ACC112 (cell line): ENCODE data around the gene ZCCHC10.
"Not testable (repeated sequence)": the region's sequence is repeated elsewhere in the genome, so short reads cannot be mapped to it uniquely, and the experiment has no call there.

Experiments
- H2AFZ ChIP-seq: fragments of 200-600 bp; sonication (generic); one replicate; pipeline ENCODE4 v1.6.0; 2017; ENCODE audit warnings: antibody characterized with exemption, low read length; ENCODE audit not compliant: unreplicated experiment
- H3K27ac ChIP-seq: fragments of 200-600 bp; sonication (generic); 2 replicates; pipeline ENCODE4 v1.5.1; 2014; ENCODE audit warnings: low read depth, mild to moderate bottlenecking, antibody characterized with exemption, low read length, moderate library complexity
- H3K27me3 ChIP-seq: fragments of 200-600 bp; sonication (generic); 2 replicates; pipeline ENCODE4 v1.6.1; 2014; ENCODE audit warnings: mild to moderate bottlenecking, antibody characterized with exemption, low read length, moderate library complexity, mixed read lengths; ENCODE audit not compliant: insufficient read depth
- H3K36me3 ChIP-seq: fragments of 200-600 bp; sonication (generic); 2 replicates; pipeline ENCODE4 v1.6.1; 2016; ENCODE audit warnings: mild to moderate bottlenecking, antibody characterized with exemption, low read length, moderate library complexity, mixed read lengths; ENCODE audit not compliant: insufficient read depth
- H3K4me1 ChIP-seq: fragments of 200-600 bp; sonication (generic); one replicate; pipeline ENCODE4 v1.6.1; 2016; ENCODE audit warnings: low read length, mixed read lengths; ENCODE audit not compliant: insufficient read depth, unreplicated experiment, control insufficient read depth
- H3K4me3 ChIP-seq: fragments of 200-600 bp; sonication (generic); 2 replicates; pipeline ENCODE4 v1.5.1; 2014; ENCODE audit warnings: mild to moderate bottlenecking, low read depth, low read length
- H3K79me2 ChIP-seq: fragments of 200-600 bp; sonication (generic); one replicate; pipeline ENCODE4 v1.6.0; 2016; ENCODE audit warnings: low read length; ENCODE audit not compliant: control insufficient read depth, unreplicated experiment, insufficient read depth

Gene ZCCHC10

DNA sequence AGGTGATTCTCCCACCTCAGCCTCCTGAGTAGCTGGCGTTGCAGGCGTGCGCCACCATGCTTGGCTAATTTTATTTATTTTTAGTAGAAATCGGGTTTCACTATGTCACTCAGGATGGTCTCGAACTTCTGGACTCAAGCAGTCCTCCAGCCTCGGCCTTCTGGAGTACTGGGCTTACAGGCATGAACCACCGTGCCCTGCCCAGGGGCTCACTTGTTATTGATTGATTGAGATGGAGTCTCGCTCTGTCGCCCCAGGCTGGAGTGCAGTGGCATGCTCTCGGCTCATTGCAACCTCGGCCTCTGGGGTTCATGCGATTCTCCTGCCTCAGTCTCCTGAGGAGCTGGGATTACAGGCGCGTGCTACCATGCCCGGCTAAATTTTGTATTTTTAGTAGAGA, 27.1 kb upstream of the ZCCHC10 start:
- Histone ChIP-seq H3K27ac (no peak overlapping the region), H3K4me1 (peaks cover 25% of the 10 kb centered on the region)

GRCh38 chr5:133052317-133053175, 26.2 kb upstream of the ZCCHC10 start:
- peaks cover 67% of the 10 kb centered on the region for H3K79me2 ChIP-seq
- H3K27ac ChIP-seq, result peak overlapping the region; percentile 88
- peak overlapping the region; percentile 99 for H3K4me3 ChIP-seq
- peak overlapping the region; percentile 77 for H2AFZ ChIP-seq
- H3K27me3 ChIP-seq, result no peaks in the 10 kb centered on the region
- H3K4me1 ChIP-seq, result peaks cover 25% of the 10 kb centered on the region
- H3K36me3 ChIP-seq, result no peaks in the 10 kb centered on the region

More for the DNA sequence above, 27.1 kb upstream of the ZCCHC10 start:
- no peaks in the 10 kb centered on the region for H3K27me3 ChIP-seq
- H2AFZ ChIP-seq, result no peak overlapping the region
- peak overlapping the region; percentile 99 for H3K4me3 ChIP-seq
- H3K36me3 ChIP-seq, result no peaks in the 10 kb centered on the region
- H3K79me2 ChIP-seq, result peaks cover 76% of the 10 kb centered on the region

DNA sequence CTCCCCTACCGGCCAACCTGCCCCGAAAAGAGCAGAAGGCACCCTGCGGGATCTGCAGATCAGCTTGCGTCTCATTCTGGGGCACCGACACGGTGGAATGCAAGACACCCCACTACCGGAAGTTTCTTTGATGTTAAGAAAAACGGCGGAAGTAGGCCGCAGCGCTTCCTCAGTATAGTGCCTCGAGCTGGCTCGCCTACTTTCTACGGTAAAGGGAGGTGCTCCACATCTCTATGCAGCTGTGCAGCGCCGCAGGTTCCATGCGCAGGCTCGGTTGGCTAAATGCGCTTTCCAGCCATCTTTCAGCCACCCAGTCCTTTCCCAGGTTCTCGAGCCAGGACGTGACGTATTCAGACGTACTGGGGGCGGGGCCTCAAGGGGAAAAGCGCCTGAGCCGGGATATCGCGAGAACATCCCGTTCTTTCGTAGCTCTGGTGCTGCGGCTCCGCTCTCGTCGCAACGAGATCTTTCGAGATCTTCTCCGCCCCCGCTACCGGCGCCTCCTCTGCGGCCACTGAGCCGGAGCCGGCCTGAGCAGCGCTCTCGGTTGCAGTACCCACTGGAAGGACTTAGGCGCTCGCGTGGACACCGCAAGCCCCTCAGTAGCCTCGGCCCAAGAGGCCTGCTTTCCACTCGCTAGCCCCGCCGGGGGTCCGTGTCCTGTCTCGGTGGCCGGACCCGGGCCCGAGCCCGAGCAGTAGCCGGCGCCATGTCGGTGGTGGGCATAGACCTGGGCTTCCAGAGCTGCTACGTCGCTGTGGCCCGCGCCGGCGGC, 25.4 kb upstream of the ZCCHC10 start, which contains the start of gene HSPA4:
Gene HSPA4 (plus strand): TSS at position 472 of the 775 bp plus-strand sequence. CDS start 238 bp downstream, at position 710.
- H3K36me3 ChIP-seq, result no peaks in the 10 kb centered on the region
- H2AFZ ChIP-seq, result peak within 1 kb of the TSS; percentile 77
- peaks cover 59% of the 10 kb centered on the region for H3K79me2 ChIP-seq
- H3K27me3 ChIP-seq, result no peaks in the 10 kb centered on the region
- H3K4me3 ChIP-seq, result peak within 1 kb of the TSS; percentile 99
- peak within 1 kb of the TSS; percentile 88 for H3K27ac ChIP-seq
- H3K4me1 ChIP-seq, result peaks cover 25% of the 10 kb centered on the region

- H3K79me2 ChIP-seq, result peaks cover 53% of the 10 kb centered on the region
Measured at GRCh38 chr5:133051061-133051541, 24.8 kb upstream of the ZCCHC10 start.

DNA sequence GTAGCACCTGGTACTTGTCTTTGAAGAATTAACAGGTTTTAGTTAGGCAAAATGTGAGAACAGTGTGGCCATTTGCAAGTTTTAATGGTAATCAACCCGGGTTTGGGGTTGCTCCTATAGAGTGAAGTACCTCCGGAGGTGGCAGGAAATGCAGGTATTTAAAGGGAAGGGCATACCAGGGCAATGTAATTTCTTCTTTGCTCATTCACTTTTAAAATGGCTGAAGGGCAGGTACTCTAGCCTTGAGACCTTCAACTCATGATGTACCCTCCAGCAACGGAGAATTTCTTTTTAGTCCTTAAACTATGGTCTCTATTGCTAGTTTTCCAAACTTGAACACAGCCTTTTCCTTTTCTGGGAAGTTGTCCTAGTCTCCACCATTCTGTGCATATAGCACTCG, 24.2 kb upstream of the ZCCHC10 start:
- Histone ChIP-seq H3K36me3 (no peaks in the 10 kb centered on the region), H3K4me3 (peak overlapping the region; percentile 99), H3K4me1 (peaks cover 25% of the 10 kb centered on the region), H3K79me2 (peaks cover 47% of the 10 kb centered on the region), H3K27ac (peak overlapping the region; percentile 88), H2AFZ (no peak overlapping the region), H3K27me3 (no peaks in the 10 kb centered on the region)

More at GRCh38 chr5:133051061-133051541, 24.8 kb upstream of the ZCCHC10 start:
- H2AFZ ChIP-seq, result peak overlapping the region; percentile 5
- H3K4me3 ChIP-seq, result peak overlapping the region; percentile 99
- H3K27ac ChIP-seq, result peak overlapping the region; percentile 88
- H3K4me1 ChIP-seq, result peaks cover 25% of the 10 kb centered on the region
- no peaks in the 10 kb centered on the region for H3K36me3 ChIP-seq
- H3K27me3 ChIP-seq, result no peaks in the 10 kb centered on the region

DNA sequence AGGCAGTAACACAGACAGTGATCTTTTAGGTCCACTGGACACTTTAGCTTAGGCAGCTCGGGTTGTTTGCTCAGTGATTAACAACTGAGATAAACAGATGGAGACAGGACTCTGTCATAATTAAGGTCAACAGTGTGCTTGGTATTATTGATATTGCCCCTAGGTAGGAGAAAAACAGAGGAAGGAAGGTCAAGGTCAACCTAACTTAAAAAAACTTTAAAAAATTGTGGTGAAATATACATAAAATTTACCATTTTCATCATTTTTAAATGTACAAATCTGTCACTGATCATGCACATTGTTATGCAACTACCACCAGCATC, 23.3 kb upstream of the ZCCHC10 start:
- peaks cover 24% of the 10 kb centered on the region for H3K4me1 ChIP-seq
- H3K27me3 ChIP-seq, result no peaks in the 10 kb centered on the region
- peak overlapping the region; percentile 34 for H2AFZ ChIP-seq
- peak overlapping the region; percentile 33 for H3K27ac ChIP-seq
- H3K36me3 ChIP-seq, result no peaks in the 10 kb centered on the region
- peak overlapping the region; percentile 41 for H3K4me3 ChIP-seq
- H3K79me2 ChIP-seq, result peaks cover 39% of the 10 kb centered on the region

DNA sequence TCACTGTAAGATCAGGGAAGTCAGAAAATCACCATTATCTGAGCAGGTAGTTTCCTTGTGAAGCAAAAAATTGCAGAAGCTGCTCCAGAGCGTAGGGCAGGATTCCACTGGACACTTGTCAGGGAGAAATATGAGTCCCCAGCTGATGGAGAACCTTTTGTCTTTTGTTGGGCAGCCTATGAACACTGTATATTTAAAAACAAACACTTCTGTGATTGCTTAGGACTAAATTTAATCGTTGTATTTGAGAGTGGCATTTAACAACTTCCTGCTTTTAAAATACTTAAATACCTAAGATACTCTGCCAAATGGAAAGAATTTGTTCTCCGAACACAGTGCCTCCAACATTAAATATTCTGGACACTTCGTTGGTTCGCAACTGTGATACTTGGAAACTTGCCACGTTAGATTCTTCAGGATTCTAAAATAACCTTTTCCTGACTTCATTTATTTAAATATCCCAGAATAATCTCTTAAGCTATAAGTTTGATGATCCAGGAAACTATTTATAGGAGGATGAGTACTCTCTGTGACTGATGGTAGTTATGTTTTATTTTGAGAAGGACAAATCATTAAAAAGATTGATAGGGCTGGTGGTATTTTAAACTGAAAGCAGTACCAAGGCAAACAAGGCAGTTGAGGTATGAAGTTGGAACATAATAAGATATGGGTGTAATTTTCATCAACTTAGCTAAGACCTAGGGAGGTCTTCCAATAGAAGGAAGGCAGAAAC, 22.8 kb upstream of the ZCCHC10 start:
- Histone ChIP-seq H3K4me1 (peaks cover 20% of the 10 kb centered on the region), H3K27ac (peak overlapping the region; percentile 33), H3K4me3 (peak overlapping the region; percentile 41), H3K36me3 (no peaks in the 10 kb centered on the region), H3K79me2 (peaks cover 33% of the 10 kb centered on the region), H3K27me3 (no peaks in the 10 kb centered on the region), H2AFZ (peak overlapping the region; percentile 34)

- Histone ChIP-seq H3K4me1 (peaks cover 20% of the 10 kb centered on the region), H3K79me2 (peaks cover 16% of the 10 kb centered on the region), H3K27me3 (no peaks in the 10 kb centered on the region), H3K4me3 (no peak overlapping the region), H3K27ac (no peak overlapping the region), H3K36me3 (no peaks in the 10 kb centered on the region), H2AFZ (no peak overlapping the region)
Measured at GRCh38 chr5:133047404-133047803, 21.1 kb upstream of the ZCCHC10 start.

- H3K4me1 ChIP-seq, result peaks cover 20% of the 10 kb centered on the region
- not testable (repeated sequence) for H3K27ac ChIP-seq
Measured at GRCh38 chr5:133046560-133046959, 20.2 kb upstream of the ZCCHC10 start.

DNA sequence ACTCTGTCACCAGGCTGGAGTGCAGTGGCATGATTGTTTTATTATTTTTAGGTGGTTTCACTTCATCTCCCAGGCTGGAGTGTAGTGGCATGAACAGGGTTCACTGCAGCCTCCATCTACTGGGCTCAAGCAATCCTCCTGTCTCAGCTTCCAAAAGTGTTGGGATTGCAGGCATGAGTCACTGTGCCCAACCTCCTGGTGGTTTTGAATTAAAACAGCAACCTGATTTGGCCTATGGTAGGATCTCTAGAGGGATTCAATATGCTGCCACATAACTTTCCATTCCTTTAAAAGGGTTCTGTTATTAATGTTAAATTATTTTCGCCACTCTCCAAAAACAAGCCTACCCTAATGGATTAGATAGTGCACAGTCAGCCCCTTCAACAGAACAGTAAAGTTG, 15.6 kb upstream of the ZCCHC10 start:
- Histone ChIP-seq H3K79me2 (no peaks in the 10 kb centered on the region), H3K4me1 (no peaks in the 10 kb centered on the region), H3K27me3 (no peaks in the 10 kb centered on the region), H3K27ac (no peak overlapping the region), H2AFZ (no peak overlapping the region), H3K36me3 (no peaks in the 10 kb centered on the region), H3K4me3 (no peak overlapping the region)

More at GRCh38 chr5:133046560-133046959, 20.2 kb upstream of the ZCCHC10 start:
- H3K27me3 ChIP-seq, H2AFZ ChIP-seq, H3K4me3 ChIP-seq, H3K36me3 ChIP-seq: not testable (repeated sequence)
- H3K79me2 ChIP-seq, result peaks cover 11% of the 10 kb centered on the region
